GM23248 (cell line): ENCODE results near the gene IL31.

ENCODE experiments used
- EZH2 ChIP-seq: fragments of 200-600 bp; sonication (generic); IDR thresholded peaks from 2 replicates; pipeline ENCODE4 v1.6.1; 2018; ENCODE audit warnings: antibody characterized with exemption, mild to moderate bottlenecking; ENCODE audit not compliant: insufficient read depth, poor library complexity, severe bottlenecking
- EZH2phosphoT487 ChIP-seq: fragments of 200-600 bp; sonication (generic); IDR thresholded peaks from 2 replicates; pipeline ENCODE4 v1.6.1; 2018; ENCODE audit warnings: antibody characterized with exemption, moderate library complexity, mild to moderate bottlenecking, low read depth; ENCODE audit not compliant: insufficient read depth

GRCh38 chr12:122185494-122186082 lies 11.6 kb upstream of the IL31 start:
- no peak for TF ChIP-seq EZH2
- no peak for TF ChIP-seq EZH2phosphoT487
